HG02884 (cell line): ENCODE measurements around the gene PAX7.
"Not testable (repeated sequence)": the region's sequence is repeated elsewhere in the genome, so short reads cannot be mapped to it uniquely, and the experiment has no call there.

ENCODE experiments used
- ATAC-seq: cut with Tn5 transposase; IDR thresholded peaks from one replicate; pipeline ENCODE4 v1.9.1; 2021; ENCODE audit warnings: mild to moderate bottlenecking, moderate library complexity; ENCODE audit not compliant: unreplicated experiment

Gene PAX7

DNA sequence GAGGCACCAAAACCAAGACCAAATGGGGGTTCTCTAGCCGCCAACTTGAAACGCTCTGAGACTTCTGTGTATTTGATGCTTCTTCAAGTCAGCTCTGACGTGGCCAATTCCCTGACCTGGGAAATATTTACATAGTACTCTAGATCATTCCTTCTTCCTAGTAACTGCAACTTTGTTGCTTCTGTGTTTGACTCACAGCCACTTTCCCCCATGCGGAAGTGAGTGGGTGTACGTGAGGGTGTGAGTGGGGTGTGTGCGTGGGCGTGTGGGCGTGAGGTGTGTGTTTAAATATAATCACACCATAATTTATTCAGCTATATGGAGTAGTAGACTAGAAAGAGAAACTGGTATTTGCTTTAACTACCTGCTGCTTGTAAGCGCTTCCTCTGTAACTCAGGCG, 117.8 kb downstream of the PAX7 start:
- ATAC-seq, result no peak

DNA sequence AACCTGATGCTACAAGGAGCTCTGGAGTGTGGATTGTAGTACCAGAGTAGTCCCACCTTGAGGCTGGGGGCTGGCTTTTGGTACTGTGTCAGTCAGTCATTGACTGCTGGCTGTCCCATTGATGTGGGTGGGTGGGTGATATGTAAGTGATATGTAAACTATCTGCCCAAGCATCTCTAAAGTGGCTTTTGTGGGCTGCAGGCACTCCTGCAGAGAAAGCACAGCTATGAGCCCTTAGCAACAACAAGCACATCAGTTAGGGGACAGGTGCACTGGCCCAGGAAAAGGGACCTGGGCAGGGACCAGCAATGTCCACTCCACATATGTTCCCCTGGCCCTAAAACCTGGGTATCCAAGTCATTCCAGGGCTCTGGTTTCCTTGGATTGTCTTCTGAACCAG, 118.9 kb downstream of the PAX7 start:
- ATAC-seq, result no peak

DNA sequence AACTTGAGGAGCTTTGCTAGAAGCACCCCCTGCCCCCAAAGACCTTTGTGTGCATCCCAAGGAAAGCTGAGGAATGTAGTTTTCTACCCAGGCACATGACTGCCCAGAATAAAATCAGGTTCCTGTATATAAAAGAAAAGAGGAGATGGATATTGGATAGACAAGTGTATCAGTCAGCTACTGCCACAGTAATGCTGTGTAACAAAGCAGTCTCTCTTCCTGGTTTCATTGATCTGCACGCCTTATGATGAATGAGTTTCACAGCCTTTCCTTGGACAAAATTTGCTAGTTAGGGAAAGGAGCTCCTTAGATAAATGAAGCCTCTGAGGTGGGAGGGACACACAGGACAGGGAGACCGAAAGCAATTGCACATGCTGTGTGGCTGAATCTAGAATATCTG, 120.0 kb downstream of the PAX7 start:
- no peak for ATAC-seq

DNA sequence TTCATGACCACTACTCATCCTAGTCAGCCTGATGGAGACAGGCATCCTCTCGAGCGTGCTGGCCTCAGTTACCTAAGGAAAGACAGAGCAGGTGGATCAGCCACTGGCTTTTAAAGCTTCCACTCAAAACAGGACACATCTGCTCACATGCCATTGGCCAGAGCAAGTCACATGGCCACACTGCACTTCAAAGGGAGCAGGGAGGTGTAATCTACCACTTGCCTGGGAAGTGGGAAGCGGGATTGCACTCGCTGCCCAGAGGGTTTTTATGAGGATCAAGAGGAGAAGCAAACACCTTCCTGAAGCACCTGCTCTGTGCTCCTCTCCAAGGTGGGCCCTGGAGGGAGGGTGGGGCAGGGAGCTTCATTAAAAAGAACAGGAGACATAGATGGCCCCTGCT, 120.8 kb downstream of the PAX7 start:
- ATAC-seq, result no peak

DNA sequence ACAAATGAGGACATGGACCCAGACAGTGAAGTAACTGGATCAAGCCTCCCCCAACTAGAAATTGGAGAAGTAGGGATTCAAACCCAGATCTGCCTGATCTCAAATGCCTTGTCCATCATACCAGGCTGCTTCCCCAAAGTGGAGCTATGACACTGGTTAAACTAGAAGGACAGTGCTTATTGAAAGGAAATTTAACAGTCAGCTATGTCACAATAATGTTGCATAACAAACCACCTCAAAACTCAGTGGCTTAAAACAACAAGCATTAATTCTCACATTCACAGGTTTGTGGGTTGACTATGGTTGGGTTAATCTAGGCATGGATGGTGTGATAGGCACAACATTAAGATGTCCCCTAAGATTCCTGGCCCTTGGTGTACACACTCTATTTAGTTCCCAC, 121.8 kb downstream of the PAX7 start:
- no peak for ATAC-seq

DNA sequence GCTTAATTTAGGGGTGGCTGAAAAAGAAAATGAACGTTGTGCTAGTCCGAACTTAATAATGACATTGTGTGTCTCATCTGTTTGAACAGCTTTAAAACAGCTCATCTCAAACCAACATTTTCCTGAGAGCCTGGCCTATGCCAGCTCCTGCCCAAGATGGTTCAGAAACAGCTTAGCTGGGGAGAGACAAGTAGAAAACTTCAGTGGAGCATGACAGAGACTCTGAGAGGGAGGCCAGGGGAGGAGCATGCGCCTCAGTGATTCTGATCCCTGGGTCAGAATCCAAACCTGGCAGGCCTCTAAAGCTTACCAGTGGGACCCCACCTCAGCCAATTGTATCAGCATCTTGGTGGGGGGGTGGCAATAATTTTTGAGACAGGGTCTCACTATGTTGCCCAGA, 129.5 kb downstream of the PAX7 start:
- no peak for ATAC-seq

DNA sequence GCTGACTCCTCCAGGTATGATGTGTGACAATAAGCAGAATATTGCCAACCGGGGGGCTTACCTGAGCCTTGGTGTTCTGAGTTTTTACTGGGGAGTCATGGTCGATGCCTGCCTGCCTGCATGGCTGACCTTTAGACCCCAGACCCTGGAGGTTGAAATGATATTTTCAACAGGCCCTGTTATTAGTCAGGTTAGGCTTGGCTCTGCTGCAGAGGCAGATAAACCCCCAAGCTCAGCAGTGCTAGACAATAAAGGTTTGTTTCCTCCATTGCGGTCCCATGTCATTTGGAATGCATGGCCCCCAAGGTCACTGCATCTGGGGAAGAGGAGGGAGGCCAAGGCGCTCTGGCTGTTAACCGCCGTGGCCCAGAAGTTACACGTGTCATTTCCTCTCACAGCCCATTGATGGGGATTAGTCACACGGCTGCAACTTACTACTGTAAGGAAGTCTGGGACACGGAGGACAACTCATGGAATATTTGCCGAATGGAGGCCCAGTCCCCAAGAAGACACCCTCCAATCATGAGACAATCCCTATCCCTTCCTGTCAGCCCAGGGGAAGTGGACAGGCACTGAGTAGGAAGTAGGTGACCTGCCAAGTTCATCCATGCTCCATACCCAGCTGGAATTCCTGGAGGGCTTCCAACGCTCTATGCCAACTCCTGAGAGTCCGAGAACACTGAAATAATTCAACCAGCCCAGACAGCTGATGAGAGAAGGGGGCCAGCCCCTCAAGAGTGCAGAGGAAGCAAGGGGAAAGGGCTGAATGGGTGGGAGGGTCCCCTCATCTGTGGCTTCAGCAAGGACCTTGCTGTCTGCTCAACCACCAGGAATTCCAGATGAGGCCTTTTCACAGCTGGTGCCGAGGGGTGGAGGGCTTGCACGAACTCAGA, 131.5 kb downstream of the PAX7 start:
- ATAC-seq, result no peak

DNA sequence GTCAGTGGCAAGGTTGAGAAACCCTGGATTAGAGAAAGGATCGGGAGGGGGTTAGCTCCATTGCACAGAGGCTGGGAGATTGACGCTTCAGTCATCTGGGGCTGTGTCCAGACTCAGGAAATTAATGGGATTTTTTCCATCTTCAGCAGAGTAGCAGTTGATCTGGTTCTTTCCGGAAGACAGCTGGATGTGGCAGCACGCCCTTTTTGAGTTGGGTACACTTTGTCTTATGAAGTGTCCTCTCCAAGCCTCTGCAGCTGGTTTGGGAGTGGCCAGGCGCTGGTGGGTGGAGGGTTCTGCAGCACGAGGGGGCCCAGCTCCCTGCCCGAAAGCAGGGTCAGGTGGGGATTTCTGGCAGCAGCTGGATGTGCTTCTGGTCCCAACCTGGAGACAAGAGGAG, 133.7 kb downstream of the PAX7 start:
- ATAC-seq, result no peak

DNA sequence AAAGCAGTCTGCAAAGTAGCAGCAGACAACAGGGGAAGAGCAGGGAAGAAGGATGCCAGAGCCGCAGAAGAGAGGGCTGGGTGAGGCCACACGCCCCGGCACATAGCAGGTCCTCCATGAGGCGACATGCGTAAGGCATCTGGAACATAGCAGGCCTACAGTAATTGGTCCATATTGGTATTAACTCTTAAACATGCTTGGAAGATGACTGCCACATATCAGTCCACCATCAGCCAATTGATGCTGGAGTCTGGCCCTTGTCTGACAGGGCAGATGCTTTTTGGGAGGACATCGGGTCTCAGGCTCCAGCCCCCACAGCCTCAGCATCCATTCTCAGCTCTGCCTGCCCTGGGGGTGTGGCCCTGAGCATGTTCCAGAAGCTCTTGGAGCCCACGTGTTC, 135.1 kb downstream of the PAX7 start:
- no peak for ATAC-seq

DNA sequence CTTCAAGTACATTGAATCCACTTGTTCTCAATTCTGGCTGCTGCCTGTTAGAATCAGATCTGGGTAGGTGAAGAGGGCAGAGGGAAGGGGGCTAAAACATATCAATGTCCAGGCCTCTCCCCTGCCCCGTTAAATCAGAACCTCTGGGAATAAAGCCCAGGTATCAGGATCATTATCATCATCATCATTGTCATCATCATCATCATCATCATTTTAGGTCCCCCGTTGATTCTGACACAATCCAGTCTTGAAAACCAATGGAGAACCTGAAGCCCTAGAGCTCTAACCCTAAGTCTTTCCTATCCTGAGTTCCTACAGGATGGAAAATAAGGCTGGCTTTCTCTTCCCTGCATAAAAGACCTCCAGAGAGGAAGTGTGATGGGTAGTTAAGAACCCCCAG, 135.7 kb downstream of the PAX7 start:
- ATAC-seq, result no peak

DNA sequence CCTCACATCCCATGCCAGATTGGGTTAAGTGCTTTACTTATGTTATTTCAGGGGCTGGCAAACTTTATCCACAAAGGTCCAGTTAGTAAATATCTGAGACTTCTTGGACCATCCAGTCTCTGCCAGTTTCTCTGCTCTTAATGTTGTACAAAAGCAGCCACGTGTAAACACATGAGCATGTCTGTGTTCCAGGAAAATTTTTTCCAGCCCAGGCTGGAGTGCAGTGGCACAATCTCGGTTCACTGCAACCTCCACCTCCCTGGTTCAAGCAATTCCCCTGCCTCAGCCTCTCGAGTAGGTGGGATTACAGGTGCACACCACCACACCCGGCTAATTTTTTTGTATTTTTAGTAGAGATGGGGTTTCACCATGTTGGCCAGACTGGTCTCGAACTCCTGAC, 136.9 kb downstream of the PAX7 start:
- ATAC-seq, result not testable (repeated sequence)

DNA sequence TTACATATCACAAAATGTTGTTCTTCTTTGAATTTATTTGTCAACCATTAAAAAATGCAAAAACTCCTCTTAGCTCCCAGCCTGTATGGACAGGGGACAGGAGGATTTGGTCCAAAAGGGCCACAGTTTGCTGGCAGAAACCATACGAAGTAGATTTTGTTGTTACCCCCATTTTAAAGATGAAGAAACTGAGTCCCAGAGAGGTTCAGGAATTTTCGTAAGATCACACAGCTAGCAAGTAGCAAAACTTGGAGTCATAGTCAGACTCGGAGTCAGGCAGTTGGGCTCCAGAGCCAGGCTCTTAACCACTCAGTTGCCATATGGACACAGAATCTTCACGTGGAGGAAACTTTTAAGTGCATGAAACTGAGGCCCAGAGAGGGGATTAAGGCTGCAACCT, 137.4 kb downstream of the PAX7 start:
- ATAC-seq, result no peak

DNA sequence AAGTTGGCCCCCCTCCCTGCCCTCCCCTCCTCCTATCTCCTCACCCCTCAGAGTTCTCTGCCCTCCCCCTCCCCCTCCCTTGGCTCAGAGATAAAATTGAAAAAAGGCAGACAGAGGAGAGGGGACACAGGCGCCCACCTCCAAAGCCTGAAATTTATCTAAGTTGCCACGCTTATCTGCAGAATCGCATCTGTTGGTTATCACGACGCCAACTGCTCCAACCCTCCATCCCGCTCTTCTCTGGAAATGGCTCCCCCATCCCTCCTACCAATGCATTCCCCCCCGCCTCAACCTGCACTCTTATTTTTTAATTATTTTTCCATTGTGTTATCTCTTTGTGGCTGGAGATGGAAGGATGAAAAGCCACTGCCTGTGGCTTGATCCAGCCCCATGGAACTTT, 138.5 kb downstream of the PAX7 start:
- no peak for ATAC-seq

DNA sequence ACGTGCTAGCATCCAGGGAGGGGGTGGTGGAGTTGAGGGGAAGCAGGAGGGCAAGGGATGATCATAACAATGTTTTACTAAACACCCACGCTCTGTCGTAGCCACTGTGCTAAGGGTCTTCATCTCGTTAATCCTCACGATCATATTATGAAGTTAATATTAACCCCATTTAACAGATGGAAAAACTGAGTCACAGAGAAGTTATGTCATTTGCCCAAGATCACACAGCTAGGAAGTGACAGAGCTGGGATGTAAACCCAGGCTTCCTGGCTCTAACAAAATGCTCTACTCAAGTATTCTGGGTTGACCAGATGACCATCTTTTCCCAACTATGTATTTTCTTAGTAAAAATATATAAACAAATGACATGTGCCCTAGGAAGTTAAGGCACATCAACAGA, 140.2 kb downstream of the PAX7 start:
- no peak for ATAC-seq

DNA sequence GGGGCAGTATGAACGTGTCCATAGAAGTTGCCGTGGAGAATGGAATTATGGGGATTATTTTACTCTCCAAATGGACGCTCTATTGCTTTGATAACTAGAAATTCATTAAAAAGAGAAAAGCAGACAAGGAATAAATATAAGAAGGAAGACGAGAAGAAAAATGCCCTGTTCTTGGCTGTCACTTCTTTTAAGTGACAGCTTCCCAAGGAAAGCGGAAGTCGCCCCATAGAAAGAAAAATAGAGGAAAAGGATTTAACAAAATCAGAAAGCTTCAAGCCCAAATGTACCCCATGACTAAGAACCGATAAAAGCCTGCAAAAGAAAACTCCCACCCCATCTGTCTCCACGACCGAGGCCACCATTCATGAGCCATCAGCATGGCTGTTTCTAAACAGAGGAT, 143.1 kb downstream of the PAX7 start:
- ATAC-seq, result no peak

DNA sequence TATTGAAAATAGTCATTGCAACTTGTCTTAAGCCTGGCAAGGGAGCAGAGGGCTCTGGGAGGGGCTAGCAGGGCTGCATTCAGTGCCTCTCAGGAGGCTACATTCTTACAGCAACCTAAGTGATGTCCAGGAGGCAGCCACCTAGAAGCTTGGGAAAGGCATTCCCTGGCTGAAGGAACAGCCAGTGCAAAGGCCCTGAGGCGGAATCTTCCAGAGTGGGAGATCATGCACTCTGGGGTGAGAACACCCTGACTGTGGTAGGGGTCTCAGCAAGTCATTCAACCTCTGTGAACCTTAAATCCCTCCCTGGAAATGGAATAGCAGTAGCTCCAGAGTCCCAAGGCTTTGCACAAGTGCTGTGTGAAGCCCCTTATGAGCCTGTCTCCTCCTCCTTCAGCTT, 144.7 kb downstream of the PAX7 start:
- no peak for ATAC-seq

DNA sequence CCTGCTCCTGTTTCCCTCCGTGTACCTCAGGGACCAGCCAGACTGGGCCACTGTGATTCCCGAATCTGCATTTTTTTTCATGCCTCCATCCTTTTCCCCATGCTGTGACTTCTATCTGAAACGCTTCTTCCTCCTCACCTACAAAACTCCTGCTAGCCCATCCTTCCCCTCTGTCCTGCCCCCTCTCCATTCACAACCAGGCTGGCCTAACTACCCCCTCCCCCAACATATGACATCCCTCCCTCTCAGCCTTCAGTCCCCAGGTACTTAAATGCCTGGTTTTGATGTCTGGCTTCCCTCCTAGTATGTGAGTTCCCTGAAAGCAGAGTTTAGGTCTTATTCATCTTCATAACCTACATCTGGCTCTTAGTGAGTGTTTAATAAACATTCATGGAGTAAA, 146.1 kb downstream of the PAX7 start:
- ATAC-seq, result no peak

DNA sequence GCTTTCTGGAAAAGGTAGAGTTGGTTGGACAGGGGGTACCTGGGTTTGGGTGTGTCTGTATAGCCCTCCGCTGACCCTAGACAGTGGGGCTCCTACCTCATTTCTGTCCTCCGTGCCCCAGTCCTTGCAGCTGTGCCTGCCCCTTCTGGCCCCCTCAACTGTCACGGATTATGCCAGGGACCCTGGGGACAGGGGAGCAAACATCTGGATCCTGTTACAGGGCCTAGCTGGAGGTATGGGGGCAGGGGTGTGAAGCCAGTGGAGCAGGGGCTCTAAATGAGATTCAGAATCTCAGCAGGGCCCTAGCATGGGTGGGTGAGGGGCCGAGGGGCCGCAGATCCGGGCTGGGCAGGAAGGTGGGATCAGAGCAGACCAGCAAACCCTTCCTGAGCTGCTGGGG, 147.8 kb downstream of the PAX7 start:
- no peak for ATAC-seq

DNA sequence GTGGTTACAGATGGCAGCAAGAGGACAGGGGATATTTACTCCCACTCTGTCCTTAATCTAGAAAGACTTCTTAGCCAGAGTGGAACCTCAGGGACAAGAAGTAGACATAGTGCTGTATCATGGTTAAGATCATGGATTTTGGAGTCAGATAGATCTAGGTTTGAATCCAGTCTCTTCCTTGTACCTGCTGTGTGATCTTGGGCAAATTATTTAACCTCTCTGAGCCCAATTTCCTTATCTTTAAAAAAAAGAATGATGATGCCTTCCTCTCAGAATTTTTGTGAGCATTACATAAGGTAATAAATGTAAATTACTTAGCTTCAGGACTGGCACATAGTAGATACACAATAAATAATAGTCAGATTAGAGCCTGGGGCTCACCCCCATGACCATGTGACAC, 150.4 kb downstream of the PAX7 start:
- no peak for ATAC-seq

DNA sequence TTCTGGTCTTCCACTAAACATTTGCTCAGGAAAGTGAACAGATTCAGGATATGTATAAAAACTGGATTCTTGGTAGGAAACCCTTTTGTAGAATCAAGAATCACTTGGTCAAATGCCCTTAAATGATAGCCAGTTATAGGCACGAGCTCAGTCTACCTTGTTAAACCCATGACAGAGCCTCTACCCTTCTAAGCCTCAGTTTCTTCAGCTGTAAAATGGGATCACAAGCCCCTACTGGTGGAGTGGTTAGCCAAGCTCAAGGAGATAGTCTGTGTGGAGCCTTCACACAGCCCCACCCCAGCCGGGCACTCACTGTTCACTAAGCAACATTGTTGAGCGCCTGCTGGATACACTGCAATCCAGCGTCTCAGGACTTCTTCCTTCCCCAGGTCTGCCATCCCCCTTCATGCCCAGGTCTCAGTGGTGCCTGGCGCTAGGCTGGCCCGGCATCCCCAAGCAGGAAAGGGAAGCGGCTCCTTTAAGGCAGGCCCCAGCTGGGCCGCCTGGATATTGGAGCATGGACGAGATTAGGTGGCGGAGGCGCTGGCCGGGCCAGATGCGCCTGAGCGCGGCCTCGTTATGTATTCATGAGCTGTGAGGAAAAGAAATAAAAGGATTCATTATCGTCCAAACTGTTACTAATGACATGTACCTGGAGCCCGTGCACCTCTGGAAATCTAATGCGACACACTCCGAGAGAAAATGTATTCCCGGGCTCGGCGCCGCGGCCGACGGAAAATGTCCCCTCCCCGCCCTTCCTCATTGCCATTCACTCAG, 153.2 kb downstream of the PAX7 start:
- ATAC-seq, result no peak

DNA sequence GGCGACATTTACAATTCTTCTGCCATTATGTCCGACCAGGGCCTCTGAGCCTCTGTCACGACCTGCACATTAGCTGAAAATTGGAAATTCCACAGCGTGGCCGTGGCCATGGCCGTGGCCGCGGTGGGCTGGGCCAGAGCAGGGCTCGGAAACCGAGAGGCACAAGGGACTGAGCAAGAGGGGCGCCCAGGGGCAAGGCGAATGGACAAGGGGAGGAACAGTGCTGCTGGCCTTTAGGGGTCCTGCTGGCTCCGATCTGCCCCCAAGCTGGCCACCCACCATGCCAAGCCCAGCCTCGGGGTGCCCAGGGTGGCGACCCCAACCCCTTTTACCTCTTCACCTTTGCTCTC, 153.8 kb downstream of the PAX7 start:
- ATAC-seq, result no peak

DNA sequence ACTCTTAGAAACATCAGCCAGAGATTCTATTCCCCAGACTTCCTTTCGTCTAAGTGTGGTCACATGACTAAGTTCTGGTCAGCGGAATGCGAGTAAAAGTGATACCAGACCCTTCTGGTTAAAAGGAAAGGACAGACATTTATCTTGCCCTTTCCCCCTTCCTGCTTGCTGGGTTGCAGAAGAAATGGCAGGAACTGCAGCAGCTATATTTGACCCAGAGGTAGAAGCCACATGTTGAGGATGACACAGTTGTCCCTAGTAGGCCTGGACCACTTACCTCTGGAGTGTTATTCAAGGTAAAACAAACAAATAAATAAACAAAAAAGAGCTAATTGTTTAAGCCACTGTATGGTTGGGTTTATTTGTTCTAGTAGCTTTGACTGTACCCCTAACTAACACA, 155.5 kb downstream of the PAX7 start:
- ATAC-seq, result no peak
